Measurements from ENCODE around the gene VSTM1. TPM values are rescaled to one million over a fixed set of nuclear protein-coding genes. Genes with fewer than 3 reads are reported as not detected.

The VSTM1 gene
- total and polyA plus RNA-seq, 4 donors, result 1.4 to 4.5 (median 3.6) TPM; not detected in 1

DNA sequence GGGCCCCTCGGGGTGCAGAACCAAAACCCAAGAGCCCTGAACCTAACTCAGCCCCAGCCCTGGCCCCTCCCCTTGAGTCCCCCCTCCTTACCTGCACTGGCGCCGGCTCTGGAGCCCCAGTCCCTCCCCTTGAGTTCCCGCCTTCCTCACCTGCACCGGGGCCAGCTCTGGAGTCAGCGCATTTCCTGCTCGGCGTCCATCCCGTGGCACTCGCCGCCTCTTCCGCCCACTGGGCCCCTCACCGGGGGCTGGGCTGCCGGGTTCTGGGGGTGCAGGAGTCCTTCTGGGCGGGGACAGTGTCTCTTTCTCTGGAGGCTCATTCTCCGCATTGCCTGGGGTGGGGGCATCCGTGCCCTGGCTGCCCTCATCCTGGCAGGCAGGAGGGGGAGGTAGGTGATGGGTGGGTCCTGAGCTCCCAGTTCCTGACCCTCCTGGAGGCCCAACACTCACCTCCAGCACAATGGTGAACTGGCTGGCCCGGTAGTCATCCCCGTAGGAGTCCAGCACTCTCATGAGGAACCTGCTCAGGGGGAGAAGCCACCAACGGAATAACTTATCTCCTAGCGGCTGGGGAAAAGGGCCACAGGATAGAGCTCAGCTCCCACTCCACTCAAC, 44.3 kb upstream of the VSTM1 start:
- H3K27ac ChIP-seq (ENCODE audit: low read depth in 1 of 2, low read length in 1 of 2), result no peak overlapping the region
- peaks cover 8 to 49% (median 14%) of the 10 kb centered on the region in 4 donors for H3K36me3 ChIP-seq (ENCODE audit: control insufficient read depth in 4 of 4, insufficient read depth in 4 of 4, low read length in 4 of 4)
- peaks cover 0 to 6% (median 0%) of the 10 kb centered on the region in 5 donors for H3K4me1 ChIP-seq (ENCODE audit: control insufficient read depth in 5 of 5, insufficient read depth in 5 of 5, low read length in 5 of 5)
- no peaks in the 10 kb centered on the region for H3K27me3 ChIP-seq (ENCODE audit: control insufficient read depth in 3 of 3, insufficient read depth in 3 of 3, low read length in 2 of 3)
- no peak overlapping the region for H3K4me3 ChIP-seq
- 85 to 87% methylated on average over 21 of the region's 21 CpGs for WGBS, 2 donors
- no peak overlapping the region for H3K9ac ChIP-seq (ENCODE audit: insufficient read depth in 1 of 2, low read length in 2 of 2)
- TF ChIP-seq, protein P1, sequence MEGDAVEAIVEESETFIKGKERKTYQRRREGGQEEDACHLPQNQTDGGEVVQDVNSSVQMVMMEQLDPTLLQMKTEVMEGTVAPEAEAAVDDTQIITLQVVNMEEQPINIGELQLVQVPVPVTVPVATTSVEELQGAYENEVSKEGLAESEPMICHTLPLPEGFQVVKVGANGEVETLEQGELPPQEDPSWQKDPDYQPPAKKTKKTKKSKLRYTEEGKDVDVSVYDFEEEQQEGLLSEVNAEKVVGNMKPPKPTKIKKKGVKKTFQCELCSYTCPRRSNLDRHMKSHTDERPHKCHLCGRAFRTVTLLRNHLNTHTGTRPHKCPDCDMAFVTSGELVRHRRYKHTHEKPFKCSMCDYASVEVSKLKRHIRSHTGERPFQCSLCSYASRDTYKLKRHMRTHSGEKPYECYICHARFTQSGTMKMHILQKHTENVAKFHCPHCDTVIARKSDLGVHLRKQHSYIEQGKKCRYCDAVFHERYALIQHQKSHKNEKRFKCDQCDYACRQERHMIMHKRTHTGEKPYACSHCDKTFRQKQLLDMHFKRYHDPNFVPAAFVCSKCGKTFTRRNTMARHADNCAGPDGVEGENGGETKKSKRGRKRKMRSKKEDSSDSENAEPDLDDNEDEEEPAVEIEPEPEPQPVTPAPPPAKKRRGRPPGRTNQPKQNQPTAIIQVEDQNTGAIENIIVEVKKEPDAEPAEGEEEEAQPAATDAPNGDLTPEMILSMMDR (IDR thresholded peaks at IDR 0.05; ENCODE audit: control extremely low read depth, extremely low read depth), result no peak
- DNase-seq (no peak), ATAC-seq (ENCODE audit: insufficient read depth, low FRiP score) (no peak)
- H3K9me3 ChIP-seq (ENCODE audit: control insufficient read depth in 4 of 4, insufficient read depth in 3 of 4, low read length in 3 of 4), result no peaks in the 10 kb centered on the region

DNA sequence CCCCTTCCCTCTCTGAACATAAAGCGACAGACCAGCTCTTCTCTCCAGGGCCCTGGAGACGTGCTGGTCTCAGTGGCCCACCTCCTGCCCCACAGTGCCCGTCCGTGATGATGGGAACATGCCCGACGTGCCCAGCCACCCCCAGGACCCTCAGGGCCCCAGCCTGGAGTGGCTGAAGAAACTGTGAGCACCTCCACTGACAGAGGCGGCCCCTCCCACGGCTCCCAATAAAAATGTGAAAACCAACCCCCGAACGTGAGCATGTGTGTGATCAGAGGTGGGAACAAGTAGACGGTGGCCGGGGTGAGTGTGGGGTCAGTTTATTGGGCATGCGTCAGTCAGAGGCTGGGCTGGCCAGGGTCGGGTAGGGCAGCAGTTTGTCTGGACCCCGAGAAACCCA, 43.0 kb upstream of the VSTM1 start:
- no peaks in the 10 kb centered on the region for H3K27me3 ChIP-seq (ENCODE audit: control insufficient read depth in 3 of 3, insufficient read depth in 3 of 3, low read length in 2 of 3)
- peaks cover 0 to 6% (median 0%) of the 10 kb centered on the region in 5 donors for H3K4me1 ChIP-seq (ENCODE audit: control insufficient read depth in 5 of 5, insufficient read depth in 5 of 5, low read length in 5 of 5)
- H3K27ac ChIP-seq (ENCODE audit: low read depth in 1 of 2, low read length in 1 of 2), result no peak overlapping the region
- H3K9ac ChIP-seq (ENCODE audit: insufficient read depth in 1 of 2, low read length in 2 of 2), result no peak overlapping the region
- TF ChIP-seq, protein P1 (IDR thresholded peaks at IDR 0.05; ENCODE audit: control extremely low read depth, extremely low read depth), result no peak
- H3K36me3 ChIP-seq (ENCODE audit: control insufficient read depth in 4 of 4, insufficient read depth in 4 of 4, low read length in 4 of 4), result peaks cover 8 to 47% (median 14%) of the 10 kb centered on the region in 4 donors
- H3K9me3 ChIP-seq (ENCODE audit: control insufficient read depth in 4 of 4, insufficient read depth in 3 of 4, low read length in 3 of 4), result no peaks in the 10 kb centered on the region
- DNase-seq, result no peak
- no peak overlapping the region for H3K4me3 ChIP-seq
- 89 to 91% methylated on average over 15 of the region's 15 CpGs for whole genome bisulfite sequencing, 2 donors
- no peak for ATAC-seq (ENCODE audit: insufficient read depth, low FRiP score)

DNA sequence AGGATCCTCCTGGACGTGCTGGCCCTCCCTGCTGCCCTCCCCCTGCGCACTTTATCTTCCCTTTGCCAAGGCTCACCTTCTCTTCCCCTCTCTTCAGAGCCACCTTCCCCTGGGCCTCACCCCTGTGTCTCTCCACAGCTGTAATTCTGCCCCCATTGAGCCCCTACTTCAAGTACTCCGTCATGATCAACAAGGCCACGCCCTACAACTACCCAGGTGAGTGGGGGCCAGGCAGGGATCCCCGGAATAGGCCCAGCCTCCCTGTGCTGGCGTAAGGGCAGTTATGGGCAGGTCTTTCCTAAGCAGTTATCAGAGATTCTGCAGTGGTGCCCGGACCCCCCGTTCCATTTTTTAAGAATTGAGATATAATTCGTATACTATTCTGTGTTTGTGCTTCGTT, 42.1 kb upstream of the VSTM1 start:
- H3K27me3 ChIP-seq (ENCODE audit: control insufficient read depth in 3 of 3, insufficient read depth in 3 of 3, low read length in 2 of 3), result no peaks in the 10 kb centered on the region
- no peak overlapping the region for H3K9ac ChIP-seq (ENCODE audit: insufficient read depth in 1 of 2, low read length in 2 of 2)
- H3K9me3 ChIP-seq (ENCODE audit: control insufficient read depth in 4 of 4, insufficient read depth in 3 of 4, low read length in 3 of 4), result no peaks in the 10 kb centered on the region
- TF ChIP-seq, protein P1 (IDR thresholded peaks at IDR 0.05; ENCODE audit: control extremely low read depth, extremely low read depth), result no peak
- H3K36me3 ChIP-seq (ENCODE audit: control insufficient read depth in 4 of 4, insufficient read depth in 4 of 4, low read length in 4 of 4), result peaks cover 8 to 43% (median 12%) of the 10 kb centered on the region in 4 donors
- no peak overlapping the region for H3K27ac ChIP-seq (ENCODE audit: low read depth in 1 of 2, low read length in 1 of 2)
- peaks cover 0 to 6% (median 0%) of the 10 kb centered on the region in 5 donors for H3K4me1 ChIP-seq (ENCODE audit: control insufficient read depth in 5 of 5, insufficient read depth in 5 of 5, low read length in 5 of 5)
- H3K4me3 ChIP-seq, result no peak overlapping the region
- WGBS, 2 donors, result 86 to 92% methylated on average over 10 of the region's 10 CpGs
- no peak for ATAC-seq (ENCODE audit: insufficient read depth, low FRiP score)
- no peak for DNase-seq
